Measurements from ENCODE around the gene FAM168A. TPM values are rescaled to one million over a fixed set of nuclear protein-coding genes. Genes with fewer than 3 reads are reported as not detected.

FAM168A gene
- total RNA-seq, 1 donor from 2014 or later, result 22.6 TPM

GRCh38 chr11:73376160-73376802, 221.6 kb downstream of the FAM168A start, which contains the start of gene RELT:
Gene RELT (plus strand): TSS chr11:73376399. CDS start chr11:73389137, 12,738 bp downstream.
- peak; percentile 94 for DNase-seq (ENCODE audit: low spot score)

- DNase-seq (ENCODE audit: low spot score), result no peak
These were observed 222.1 kb downstream of the FAM168A start for GRCh38 chr11:73375830-73376159.

GRCh38 chr11:73374151-73374550, 223.8 kb downstream of the FAM168A start:
- no peak for DNase-seq (ENCODE audit: low spot score)

GRCh38 chr11:73372375-73372993, 225.4 kb downstream of the FAM168A start:
- DNase-seq (ENCODE audit: low spot score), result no peak

- DNase-seq (ENCODE audit: low spot score), result no peak
These were observed 230.4 kb downstream of the FAM168A start for GRCh38 chr11:73367482-73368024.

GRCh38 chr11:73366953-73367352, 231.0 kb downstream of the FAM168A start:
- no peak for DNase-seq (ENCODE audit: low spot score)

- no peak for DNase-seq (ENCODE audit: low spot score)
These were observed 231.7 kb downstream of the FAM168A start for GRCh38 chr11:73366265-73366610.

- no peak for DNase-seq (ENCODE audit: low spot score)
These were observed 232.3 kb downstream of the FAM168A start for GRCh38 chr11:73365352-73366264.

GRCh38 chr11:73363147-73363546, 234.8 kb downstream of the FAM168A start:
- no peak for DNase-seq (ENCODE audit: low spot score)

GRCh38 chr11:73361953-73362776, 235.7 kb downstream of the FAM168A start:
- no peak for DNase-seq (ENCODE audit: low spot score)

- no peak for DNase-seq (ENCODE audit: low spot score)
These were observed 237.1 kb downstream of the FAM168A start for GRCh38 chr11:73360743-73361369.

- no peak for DNase-seq (ENCODE audit: low spot score)
These were observed 237.8 kb downstream of the FAM168A start for GRCh38 chr11:73359930-73360742.

- DNase-seq (ENCODE audit: low spot score), result no peak
These were observed 238.6 kb downstream of the FAM168A start for GRCh38 chr11:73359341-73359740.

GRCh38 chr11:73358071-73358470, 239.8 kb downstream of the FAM168A start:
- DNase-seq (ENCODE audit: low spot score), result no peak

GRCh38 chr11:73356979-73357860, 240.7 kb downstream of the FAM168A start:
- no peak for DNase-seq (ENCODE audit: low spot score)

- DNase-seq (ENCODE audit: low spot score), result no peak
These were observed 242.8 kb downstream of the FAM168A start for GRCh38 chr11:73355109-73355508.

- DNase-seq (ENCODE audit: low spot score), result no peak
These were observed 244.5 kb downstream of the FAM168A start for GRCh38 chr11:73353422-73353821.

- DNase-seq (ENCODE audit: low spot score), result peak; percentile 62
These were observed 246.8 kb downstream of the FAM168A start for GRCh38 chr11:73350908-73351636.
